Right lobe of liver (tissue), 6 donors: Measurements from ENCODE around the gene MED25. TPM values are rescaled to one million over a fixed set of nuclear protein-coding genes. Genes with fewer than 3 reads are reported as not detected.

Experiments
- ATAC-seq, 4 donors: fragments of 200-7000 bp; cut with Tn5 transposase; one replicate each; pipeline ENCODE4 v1.9.1; 2020; ENCODE audit warnings: mild to moderate bottlenecking in 4 of 4, moderate library complexity in 4 of 4
- DNase-seq, 3 donors: peaks; one replicate each; pipeline ENCODE4 v3.0.0-alpha.2; 2020
- H3K27ac ChIP-seq, 3 donors: fragments of 200-600 bp; one replicate each; pipeline ENCODE4 v1.8.0; 2022
- H3K27me3 ChIP-seq, 2 donors: fragments of 200-600 bp; one replicate each; pipeline ENCODE4 v1.8.0; 2022
- H3K36me3 ChIP-seq, 4 donors: fragments of 200-600 bp; sonication (generic) in 1 of 4; one replicate each; pipeline versions ENCODE4 v1.5.1 to v1.8.0; 2017 to 2022; ENCODE audit warnings: control low read depth in 1 of 4
- H3K4me1 ChIP-seq, 4 donors: fragments of 200-600 bp; sonication (generic) in 1 of 4; one replicate each; pipeline versions ENCODE4 v1.5.1 to v1.8.0; 2017 to 2022; ENCODE audit warnings: control low read depth in 1 of 4
- H3K4me3 ChIP-seq, 3 donors: fragments of 200-600 bp; one replicate each; pipeline ENCODE4 v1.8.0; 2022
- H3K9me3 ChIP-seq, 4 donors: fragments of 200-600 bp; sonication (generic) in 1 of 4; one replicate each; pipeline versions ENCODE4 v1.5.1 to v1.8.0; 2017 to 2022; ENCODE audit warnings: control low read depth in 1 of 4
- CTCF ChIP-seq, 4 donors: fragments of 200-600 bp in 3 of 4; fragments of 450-650 bp in 1 of 4; IDR thresholded peaks; one replicate each; pipeline versions ENCODE4 v1.5.1 to v1.8.0; 2016 to 2022; ENCODE audit warnings: antibody characterized with exemption in 4 of 4, mild to moderate bottlenecking in 2 of 4
- POLR2A ChIP-seq: fragments of 450-650 bp; IDR thresholded peaks from one replicate; pipeline ENCODE4 v1.6.1; 2017; ENCODE audit warnings: antibody characterized with exemption, mild to moderate bottlenecking
- WGBS: methylation state at CpG from one replicate; pipeline ENCODE4 v1.1.6; 2018; ENCODE audit warnings: low coverage, low lambda C conversion rate; ENCODE audit not compliant: insufficient coverage; ENCODE audit errors: missing lambda C conversion rate; 5-methylcytosine and 5-hydroxymethylcytosine counted together
- intact Hi-C, 2 donors: fragments of 100-400 bp; cut with DNase I; formaldehyde crosslinking; loops; one replicate each; pipeline versions ENCODE4 v1.11.2 to v1.14.1; 2022
- total RNA-seq, 6 experiments: library from RNA; depleted of rRNA in 2 of 6; stranded (reverse); fragments of >200 nt in 2 of 6; fragmentation: NEBNext Ultra II Directional in 3 of 6; extraction: Animal tissue kit (Norgen Biotek cat#: 25700) in 3 of 6; gene quantifications; one replicate each; pipeline versions ENCODE4 v1.1.0 to v1.2.4, GENCODE V29; 2016 to 2023
- donor health status: DM: no; HTN: yes; CAD: no.
- donor health status: DM: no; HTN: no; CAD: no.
- donor health status: DM: no; HTN: no; CAD: no.
- donor health status: DM: no; HTN: yes; CAD: no.
- donor health status: DM: no; HTN: yes; CAD: no.

MED25 gene
- total RNA-seq, 6 experiments from 2014 or later, result 9.9 to 16.3 (median 11.8) TPM

- intact Hi-C loops, result no loop called here
- 46% methylated on average over 3 of the region's 3 CpGs for WGBS
Measured at GRCh38 chr19:49845414-49845813, 27.3 kb downstream of the MED25 start.

GRCh38 chr19:49846408-49846807, 28.3 kb downstream of the MED25 start:
- intact Hi-C loops, result no loop called here
- DNase-seq (no peak), ATAC-seq (no peak)
- H3K4me3 ChIP-seq, result no peak overlapping the region
- H3K27me3 ChIP-seq, result no peaks in the 10 kb centered on the region
- no peaks in the 10 kb centered on the region for H3K9me3 ChIP-seq
- H3K4me1 ChIP-seq, result peaks cover 0 to 5% (median 1%) of the 10 kb centered on the region in 4 donors
- WGBS, result 67% methylated on average over 4 of the region's 5 CpGs
- H3K36me3 ChIP-seq, result no peaks in the 10 kb centered on the region
- TF ChIP-seq CTCF (IDR thresholded peaks at IDR 0.05), result no peak
- no peak for TF ChIP-seq POLR2A
- no peak overlapping the region for H3K27ac ChIP-seq

More at GRCh38 chr19:49845414-49845813, 27.3 kb downstream of the MED25 start:
- ATAC-seq (no peak), DNase-seq (no peak)
- no peak for TF ChIP-seq CTCF (IDR thresholded peaks at IDR 0.05)
- no peak for TF ChIP-seq POLR2A
- no peak overlapping the region for H3K27ac ChIP-seq
- no peaks in the 10 kb centered on the region for H3K36me3 ChIP-seq
- H3K27me3 ChIP-seq, result no peaks in the 10 kb centered on the region
- no peak overlapping the region for H3K4me3 ChIP-seq
- H3K4me1 ChIP-seq, result peaks cover 0 to 5% (median 1%) of the 10 kb centered on the region in 4 donors
- no peaks in the 10 kb centered on the region for H3K9me3 ChIP-seq

GRCh38 chr19:49847731-49848696, 29.9 kb downstream of the MED25 start:
- intact Hi-C loops, result no loop called here
- H3K4me3 ChIP-seq, result no peak overlapping the region
- H3K9me3 ChIP-seq, result no peaks in the 10 kb centered on the region
- no peaks in the 10 kb centered on the region for H3K36me3 ChIP-seq
- no peak for TF ChIP-seq POLR2A
- no peak for TF ChIP-seq CTCF (IDR thresholded peaks at IDR 0.05)
- no peak for DNase-seq
- no peaks in the 10 kb centered on the region for H3K27me3 ChIP-seq
- H3K27ac ChIP-seq, result no peak overlapping the region
- no peak for ATAC-seq
- WGBS, result 83% methylated on average over 10 of the region's 10 CpGs
- H3K4me1 ChIP-seq, result peaks cover 0 to 16% (median 6%) of the 10 kb centered on the region in 4 donors

GRCh38 chr19:49848938-49849337, 30.8 kb downstream of the MED25 start:
- intact Hi-C loops, result no loop called here
- H3K4me1 ChIP-seq, result peaks cover 0 to 22% (median 6%) of the 10 kb centered on the region in 4 donors
- TF ChIP-seq CTCF (IDR thresholded peaks at IDR 0.05), result no peak
- WGBS, result 88% methylated on average over 3 of the region's 3 CpGs
- DNase-seq (no peak), ATAC-seq (no peak)
- no peaks in the 10 kb centered on the region for H3K36me3 ChIP-seq
- no peaks in the 10 kb centered on the region for H3K9me3 ChIP-seq
- H3K27me3 ChIP-seq, result no peaks in the 10 kb centered on the region
- no peak overlapping the region for H3K27ac ChIP-seq
- H3K4me3 ChIP-seq, result no peak overlapping the region
